ENCODE results near the gene HPSE2.

HPSE2 gene

DNA sequence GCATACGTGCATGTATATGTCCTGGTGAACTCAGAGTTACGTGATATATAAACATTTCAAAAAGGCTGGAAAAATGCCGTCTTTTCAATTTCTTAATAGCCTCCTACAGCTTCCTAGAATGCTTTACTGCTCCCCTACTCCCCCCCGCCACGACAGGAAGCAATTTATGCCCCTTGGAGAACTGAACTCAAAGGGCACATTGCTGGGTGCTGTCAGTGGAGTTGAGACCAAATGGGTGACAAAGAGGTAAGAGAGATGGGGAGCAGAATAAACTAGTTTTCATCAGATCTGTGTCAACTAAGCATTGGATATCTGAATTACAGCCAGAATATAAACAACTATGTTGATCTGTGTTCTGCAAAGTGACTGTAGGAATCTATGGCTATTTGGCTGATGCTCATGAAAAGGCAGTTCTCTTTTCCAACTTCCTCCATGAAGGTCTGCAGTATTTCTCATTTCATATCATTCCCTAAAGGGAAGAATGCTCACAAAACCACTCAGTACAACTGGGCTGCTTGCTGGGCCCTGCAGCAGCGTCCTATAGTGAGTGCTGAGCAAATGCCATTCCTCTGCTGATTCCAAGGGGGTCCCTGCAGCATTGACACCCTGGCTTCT, 617.6 kb downstream of the HPSE2 start:
- DNase-seq (ENCODE audit: low read depth), result no peak

DNA sequence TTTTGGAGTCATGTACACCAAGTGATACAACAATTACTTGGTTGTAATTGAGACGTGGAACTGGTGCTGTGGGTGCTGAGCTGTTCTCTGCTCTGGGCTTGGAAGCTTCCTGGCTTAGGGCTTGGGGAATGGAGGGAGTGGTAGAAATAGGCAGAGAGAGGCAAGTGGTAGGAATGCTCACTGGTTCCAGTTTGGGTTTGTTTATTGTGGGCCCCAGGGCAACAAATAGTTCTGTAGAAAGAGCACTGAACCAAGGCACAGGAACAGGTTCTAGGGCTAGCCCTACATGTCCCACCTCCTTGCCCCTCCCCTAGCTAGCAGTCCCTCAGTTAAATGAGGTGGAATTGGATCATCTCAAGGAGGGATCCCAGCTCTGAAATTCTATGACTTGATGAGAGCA, 622.2 kb downstream of the HPSE2 start:
- DNase-seq (ENCODE audit: low read depth), result no peak

DNA sequence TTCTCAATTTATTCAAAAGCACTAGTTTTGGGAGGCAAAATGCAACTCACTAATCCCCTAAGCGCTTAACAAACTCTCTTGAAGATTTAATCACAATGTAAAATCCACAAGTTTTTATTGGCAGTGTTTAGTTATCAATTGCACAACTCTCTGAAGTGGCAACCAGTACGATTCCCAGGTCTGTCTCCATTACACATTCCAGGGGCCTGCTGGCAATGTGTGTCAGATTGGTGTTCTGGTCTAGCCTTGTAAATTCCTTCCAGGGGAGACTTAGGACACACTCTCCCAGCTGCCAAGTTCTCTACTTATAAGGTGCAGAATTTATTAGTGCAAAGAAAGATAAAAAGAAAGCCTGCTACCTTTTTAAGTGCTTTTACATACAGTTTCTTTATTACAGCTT, 624.2 kb downstream of the HPSE2 start:
- no peak for DNase-seq (ENCODE audit: low read depth)

DNA sequence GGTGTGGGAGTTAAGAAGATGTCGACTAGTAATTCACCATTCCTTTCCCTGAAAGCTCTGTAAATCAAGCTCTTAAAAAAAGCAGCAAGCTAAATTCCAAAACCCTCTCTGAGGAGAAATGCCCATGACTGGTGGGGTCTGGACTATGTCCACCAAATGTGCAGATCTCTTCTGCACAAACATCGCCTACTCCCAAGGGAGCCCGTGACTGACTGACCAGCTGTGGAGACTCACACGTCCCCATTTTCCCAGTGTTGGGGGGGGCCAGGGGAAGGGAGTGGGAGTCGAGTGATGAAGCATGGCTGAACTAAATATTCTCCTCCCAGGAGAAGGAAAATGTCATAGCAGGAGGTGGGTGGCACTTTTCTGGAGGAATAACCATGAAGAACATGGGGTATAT, 624.8 kb downstream of the HPSE2 start:
- DNase-seq (ENCODE audit: low read depth), result no peak

DNA sequence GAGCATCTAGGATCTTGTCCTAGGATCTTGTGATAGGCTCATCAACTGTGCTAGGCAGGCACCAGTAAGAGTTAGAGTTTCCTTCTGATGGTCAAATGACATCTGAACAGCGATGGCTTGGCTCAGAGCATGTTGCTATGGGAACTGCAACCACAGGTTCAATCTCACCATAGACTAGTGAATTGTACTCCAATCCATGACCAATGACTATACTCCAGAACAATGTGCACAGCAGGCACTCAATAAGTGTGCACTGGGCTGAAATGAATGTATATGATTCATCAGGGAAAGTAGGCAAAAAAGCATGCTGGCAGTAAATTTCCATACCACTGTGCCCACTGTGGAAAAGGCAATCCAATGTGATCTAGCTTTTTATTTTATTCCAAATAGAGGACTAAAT, 625.4 kb downstream of the HPSE2 start:
- DNase-seq (ENCODE audit: low read depth), result no peak

DNA sequence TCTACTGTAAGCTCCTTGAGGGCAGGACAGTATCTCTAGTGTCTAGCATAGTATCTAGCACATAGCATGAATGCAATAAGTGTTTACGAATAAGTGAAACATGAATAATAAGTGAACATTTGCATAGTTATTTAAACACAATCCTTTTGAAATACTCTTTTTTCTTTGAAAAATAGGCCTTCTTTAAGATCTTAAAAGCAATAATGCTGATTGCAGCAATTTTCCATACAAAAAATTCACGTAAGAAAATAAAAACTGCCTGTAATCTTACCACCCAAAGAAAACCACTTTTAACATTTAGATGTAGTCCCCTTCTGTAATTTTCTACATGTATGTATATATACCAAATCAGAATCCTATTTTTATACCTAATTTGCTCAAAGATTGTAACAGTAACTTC, 626.4 kb downstream of the HPSE2 start:
- DNase-seq (ENCODE audit: low read depth), result no peak

DNA sequence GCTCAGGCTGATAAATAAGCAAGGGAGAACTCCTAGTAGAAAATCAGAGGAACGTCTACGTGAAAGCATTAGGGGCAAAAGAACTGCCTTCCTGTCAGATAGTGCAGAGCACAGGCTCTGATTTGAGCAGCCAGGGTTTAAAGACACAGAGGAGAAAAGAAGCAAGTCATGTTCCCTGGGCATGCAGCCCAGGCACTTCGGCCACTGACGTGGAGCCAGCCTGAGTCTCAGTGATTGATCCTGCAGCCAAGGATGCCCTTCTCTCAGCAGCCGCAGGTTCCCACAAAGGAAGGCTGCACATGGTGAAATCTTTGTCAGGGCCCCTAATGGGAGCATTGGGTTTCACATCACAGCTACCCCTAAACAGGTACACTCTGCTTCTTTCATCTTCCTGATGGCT, 627.2 kb downstream of the HPSE2 start:
- no peak for DNase-seq (ENCODE audit: low read depth)

DNA sequence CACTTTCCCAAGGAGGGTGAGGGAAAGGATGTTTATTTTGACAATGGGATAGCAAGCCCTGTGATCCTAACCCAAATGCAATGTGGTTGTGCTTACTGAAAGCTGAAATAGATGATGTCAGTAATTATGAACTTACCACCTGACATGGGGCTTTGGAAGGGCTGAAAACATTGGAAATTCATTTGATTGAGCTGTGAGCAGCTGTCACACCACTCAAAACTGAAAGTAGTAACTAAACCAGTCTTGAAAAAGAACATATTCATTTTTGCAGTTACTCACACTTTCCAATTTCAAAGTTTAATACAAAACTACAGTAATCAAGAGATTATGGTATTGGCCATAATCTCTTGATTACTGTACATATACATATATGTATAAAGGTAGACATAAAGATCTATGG, 633.4 kb downstream of the HPSE2 start:
- DNase-seq (ENCODE audit: low read depth), result no peak

DNA sequence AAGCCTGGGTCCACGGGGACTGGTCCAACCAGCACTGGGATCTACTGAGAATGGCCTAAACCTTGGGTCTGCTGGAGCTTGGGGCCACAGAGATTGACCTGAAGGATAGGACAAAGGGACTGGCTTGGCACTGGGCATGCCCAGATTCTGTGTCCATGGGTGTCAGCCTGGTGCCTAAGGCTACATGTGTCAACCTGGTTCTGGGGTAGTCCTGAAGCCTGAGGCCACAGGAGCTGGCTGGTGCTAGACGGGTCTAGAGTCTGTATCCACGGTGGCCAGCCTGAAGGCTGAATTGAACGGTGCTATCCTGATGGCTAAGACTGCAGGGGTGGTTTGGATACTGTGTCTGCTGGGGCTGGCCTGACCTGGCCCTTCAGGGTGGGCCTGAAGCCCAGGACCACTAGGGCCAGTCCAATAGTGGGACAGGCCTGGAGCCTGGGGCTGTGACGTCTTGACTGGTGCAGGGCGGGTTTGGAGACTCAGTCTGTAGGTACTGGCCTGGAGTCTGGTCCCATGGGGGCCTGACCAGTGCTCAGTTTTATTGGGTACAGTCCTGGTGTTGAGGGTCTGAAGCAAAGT, 636.5 kb downstream of the HPSE2 start:
- DNase-seq (ENCODE audit: low read depth), result no peak

DNA sequence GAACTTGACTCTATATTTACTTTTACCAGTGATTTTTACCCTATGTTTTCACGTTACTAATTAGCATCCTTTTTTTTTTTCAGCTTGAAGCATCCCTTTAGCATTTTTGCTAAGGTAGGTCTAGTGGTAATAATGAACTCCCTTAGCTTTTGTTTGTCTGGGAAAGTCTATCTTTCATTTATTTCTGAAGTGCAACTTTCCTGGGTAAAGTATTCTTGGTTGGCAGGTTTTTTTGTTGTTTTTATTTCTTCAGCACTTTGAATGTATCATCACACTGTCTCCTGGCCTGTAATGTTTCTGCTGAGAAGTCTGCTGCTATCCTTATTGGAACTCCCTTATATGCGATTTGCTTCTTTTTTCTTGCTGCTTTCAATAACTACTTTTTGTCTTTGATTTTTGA, 639.2 kb downstream of the HPSE2 start:
- DNase-seq (ENCODE audit: low read depth), result no peak

DNA sequence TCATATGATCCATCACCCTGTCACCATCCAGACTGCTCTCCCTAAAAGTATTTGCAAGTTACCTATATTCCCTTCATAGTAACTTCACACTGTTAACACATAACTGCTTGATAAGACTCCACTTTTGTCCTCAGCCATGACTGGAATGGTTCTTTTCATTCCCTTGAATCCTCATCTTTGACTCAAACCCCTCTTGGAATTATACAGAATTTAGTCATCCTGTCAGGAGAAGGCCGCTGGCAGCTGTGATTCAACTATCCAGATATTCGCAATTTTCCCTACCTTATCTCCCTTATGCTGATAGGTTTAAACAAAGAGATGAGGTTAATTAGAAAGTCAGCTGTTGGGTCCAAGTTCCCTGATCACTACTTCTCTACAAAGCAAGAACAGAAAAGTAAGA, 646.0 kb downstream of the HPSE2 start:
- DNase-seq (ENCODE audit: low read depth), result no peak

DNA sequence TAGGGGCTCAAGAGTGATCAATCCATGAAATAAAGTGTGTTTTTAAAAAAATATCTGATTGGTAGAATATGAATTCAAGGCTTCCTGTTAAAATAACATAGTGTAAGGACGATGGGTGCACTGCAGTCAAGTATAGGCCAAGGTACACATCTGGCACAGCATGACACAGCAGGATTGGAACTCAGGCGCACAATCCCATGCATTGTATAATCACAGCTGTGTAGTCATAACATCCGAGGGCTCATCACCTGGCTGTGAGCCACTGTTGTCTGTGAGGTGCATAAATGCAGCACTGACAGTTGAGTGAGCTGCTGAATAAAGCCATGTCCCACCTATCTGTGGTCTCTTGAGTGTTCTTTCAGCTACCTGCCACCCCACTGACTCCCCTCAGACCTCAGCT, 646.6 kb downstream of the HPSE2 start:
- no peak for DNase-seq (ENCODE audit: low read depth)

DNA sequence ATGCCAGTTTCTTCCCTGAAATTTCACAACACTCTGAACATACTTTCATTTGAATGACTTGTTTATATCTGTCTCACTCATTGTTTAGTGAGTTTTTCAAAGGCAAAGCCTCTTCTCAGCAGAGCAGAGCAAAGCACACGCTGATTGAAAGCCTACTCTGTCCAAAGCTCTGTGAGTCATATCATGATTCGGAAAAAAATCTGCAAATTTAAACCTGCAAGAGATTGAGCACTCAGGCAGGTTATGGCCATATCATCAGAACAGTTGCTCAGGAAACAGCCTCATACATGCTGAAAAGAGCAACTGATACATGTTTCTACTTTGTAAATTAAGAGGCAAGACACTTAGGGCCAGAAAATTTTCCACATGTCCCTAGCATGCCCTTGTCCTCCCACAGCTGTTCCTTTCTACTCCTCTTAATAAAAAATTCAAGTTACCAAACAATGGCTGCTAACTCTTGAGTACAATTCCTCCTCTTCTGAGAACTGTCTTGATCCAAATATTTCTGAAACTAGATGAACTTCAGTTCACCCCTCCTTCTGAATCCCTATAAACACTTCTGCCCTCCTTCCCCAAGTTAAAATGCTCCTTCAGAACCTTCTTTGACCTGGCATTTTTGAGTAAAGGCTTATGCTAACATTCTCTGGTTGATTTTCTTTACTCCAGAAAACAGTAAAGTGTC, 648.4 kb downstream of the HPSE2 start:
- DNase-seq (ENCODE audit: low read depth), result no peak

DNA sequence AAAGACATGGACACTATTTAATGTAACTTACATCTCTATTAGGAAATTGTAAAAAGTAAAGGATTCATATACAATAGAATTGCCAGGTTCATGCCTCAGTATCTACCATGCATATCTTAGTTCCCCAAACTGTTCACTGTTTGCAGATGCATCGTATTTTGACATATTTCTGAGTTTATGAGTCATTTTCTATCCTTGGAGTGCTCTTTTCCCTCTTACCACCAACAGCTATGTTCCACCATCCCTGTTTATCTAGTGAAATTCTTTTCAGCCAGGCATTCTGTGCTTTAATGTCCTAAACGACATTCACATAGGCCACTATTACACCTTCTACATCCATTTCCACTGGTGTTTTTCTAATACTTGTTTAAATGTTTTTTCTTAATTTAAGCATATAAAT, 649.6 kb downstream of the HPSE2 start:
- DNase-seq (ENCODE audit: low read depth), result no peak

DNA sequence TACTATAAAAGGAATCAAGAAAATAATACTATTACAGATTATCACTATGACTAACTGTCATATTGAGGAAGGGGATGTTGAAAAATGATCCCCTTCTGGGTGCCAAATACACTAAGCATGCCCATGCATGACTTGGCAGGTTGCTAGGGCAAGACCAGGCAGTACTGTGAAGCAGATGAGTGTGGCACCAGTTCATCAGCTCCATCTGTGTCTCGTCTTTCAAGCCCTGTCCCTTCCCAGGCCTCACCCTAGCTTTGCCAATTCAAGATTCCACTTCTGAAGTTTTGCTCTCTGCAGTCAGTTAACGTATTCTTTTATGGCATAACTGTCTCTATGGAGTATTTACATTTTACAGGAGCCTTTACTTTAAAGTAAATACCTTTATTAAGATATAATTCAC, 653.3 kb downstream of the HPSE2 start:
- DNase-seq (ENCODE audit: low read depth), result no peak

DNA sequence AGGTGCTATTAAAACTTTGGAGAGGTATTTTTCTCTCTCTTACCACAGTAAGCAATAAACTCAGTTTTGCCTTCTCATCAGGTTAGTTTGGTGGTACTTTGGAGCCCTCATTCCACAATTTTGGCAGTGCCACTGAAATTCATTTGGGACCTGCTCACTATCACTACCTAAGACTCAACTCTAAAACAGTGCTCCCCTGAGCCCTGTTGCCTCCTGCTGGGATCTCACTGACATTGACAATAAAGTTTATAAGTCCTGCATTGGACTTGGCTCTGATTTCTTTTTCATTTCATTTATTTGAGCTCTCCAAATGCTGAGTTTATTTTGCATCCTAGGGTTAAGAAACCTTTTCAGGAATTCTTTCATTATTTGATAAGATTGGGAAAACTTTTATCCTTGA, 658.1 kb downstream of the HPSE2 start:
- DNase-seq (ENCODE audit: low read depth), result no peak

DNA sequence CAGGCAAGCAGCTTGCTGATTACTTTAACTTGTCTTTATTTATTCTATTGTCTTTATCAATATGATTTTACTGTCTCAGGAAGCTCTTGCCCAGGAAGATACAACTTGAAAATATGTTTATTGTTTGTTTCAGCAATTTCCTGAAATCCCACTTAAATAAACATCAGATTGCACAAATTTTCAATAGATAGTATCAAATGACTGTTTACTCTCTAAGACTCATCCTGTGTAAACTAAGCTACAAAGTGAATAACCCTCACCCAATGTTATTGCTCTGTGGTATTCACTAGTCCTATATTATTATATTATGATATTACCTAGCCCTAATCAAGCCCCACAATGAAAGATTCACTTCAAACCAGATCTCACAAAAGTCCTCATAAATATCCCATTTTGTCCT, 658.5 kb downstream of the HPSE2 start:
- no peak for DNase-seq (ENCODE audit: low read depth)

DNA sequence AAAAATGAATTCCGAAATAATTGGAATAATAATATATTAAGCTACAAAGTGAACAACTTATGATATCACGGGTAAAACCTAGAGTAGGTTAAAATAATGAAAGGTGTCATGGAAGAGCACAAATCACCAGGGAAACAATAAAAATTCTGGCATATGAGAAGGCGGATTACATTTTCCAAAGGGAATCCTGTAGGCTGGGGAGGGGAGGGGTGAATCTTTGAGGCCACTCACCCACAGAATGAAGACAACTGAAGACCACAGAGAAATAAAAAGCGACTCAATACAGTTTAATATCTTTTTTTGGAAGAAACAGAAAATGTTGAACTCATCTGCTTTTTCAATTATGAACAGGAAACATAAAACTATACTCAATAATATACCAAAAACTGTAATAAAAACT, 659.6 kb downstream of the HPSE2 start:
- DNase-seq (ENCODE audit: low read depth), result no peak

DNA sequence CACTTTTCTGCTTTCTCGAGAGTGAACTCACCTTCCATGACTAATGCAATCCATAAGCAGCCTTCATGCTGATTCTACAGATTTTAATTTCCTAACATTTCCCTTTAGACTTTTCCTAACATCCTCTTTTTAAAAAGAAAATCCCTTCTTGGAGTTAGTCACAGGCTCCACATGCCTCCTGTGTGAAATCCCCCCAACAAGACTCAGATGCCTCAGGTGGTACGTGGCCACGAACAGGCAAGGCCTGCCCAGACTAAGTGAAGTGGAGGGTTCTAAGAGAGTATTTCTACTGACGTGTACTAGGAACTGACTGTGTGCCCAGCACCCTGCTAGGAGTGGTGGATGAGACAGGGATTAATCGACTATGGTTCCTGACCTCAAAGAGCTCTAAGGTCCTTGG, 663.1 kb downstream of the HPSE2 start:
- DNase-seq (ENCODE audit: low read depth), result no peak

DNA sequence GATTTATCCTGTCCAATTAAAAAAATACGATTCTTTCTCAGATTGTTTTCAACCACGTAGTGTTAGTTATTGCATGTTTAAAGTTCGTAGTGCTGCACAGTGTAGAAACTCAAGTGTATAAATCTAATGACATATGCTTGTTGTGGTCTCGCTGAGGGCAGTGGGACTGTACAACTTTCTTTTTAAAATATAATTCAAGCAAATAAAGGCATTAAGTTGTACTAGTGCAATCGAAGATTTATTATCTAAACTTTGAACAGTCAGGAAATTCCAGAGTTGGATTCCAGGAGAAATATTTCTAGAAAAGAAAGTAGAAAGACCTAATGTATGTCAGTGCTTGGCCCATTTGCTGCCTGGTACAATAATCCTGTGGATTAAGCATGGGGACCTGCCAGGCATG, 664.8 kb downstream of the HPSE2 start:
- no peak for DNase-seq (ENCODE audit: low read depth)

DNA sequence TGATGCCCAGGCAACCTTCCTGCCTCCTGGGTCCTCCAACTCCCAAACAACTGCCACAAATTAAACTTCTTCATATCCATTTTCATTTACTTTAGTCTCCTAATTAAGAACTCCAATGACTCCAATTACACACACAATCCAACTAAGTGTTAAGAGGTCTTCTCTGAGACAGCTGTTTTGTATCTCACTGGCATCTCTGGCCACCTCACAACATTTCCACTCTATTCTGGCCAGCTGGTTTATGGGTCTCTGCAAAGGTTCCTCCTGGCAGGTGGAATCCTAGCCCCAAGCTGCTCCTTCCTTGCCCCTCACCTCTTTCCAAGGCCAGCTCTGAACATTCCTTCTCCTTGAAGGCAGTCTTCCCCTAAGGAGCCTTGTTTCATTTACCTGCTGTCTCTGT, 665.8 kb downstream of the HPSE2 start:
- no peak for DNase-seq (ENCODE audit: low read depth)

DNA sequence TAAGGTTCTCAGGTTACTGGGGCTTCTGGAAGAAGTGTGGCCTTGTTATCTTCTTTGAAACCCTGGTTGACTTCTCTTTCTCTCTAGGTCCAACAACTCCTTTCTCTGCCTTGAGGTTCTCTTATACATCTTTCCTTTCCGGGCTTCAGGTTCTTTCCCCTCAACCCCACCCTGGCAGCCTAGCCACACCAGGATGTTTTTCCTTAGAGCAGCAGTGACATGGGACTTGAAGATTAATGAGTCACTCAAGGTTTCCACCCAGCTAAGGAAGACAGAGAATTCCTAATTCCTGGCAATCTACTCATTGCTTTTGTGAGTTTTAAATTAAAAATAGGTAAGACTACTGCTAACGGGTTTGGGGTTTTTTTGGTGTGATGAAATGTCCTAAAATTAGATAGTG, 667.1 kb downstream of the HPSE2 start:
- DNase-seq (ENCODE audit: low read depth), result no peak

DNA sequence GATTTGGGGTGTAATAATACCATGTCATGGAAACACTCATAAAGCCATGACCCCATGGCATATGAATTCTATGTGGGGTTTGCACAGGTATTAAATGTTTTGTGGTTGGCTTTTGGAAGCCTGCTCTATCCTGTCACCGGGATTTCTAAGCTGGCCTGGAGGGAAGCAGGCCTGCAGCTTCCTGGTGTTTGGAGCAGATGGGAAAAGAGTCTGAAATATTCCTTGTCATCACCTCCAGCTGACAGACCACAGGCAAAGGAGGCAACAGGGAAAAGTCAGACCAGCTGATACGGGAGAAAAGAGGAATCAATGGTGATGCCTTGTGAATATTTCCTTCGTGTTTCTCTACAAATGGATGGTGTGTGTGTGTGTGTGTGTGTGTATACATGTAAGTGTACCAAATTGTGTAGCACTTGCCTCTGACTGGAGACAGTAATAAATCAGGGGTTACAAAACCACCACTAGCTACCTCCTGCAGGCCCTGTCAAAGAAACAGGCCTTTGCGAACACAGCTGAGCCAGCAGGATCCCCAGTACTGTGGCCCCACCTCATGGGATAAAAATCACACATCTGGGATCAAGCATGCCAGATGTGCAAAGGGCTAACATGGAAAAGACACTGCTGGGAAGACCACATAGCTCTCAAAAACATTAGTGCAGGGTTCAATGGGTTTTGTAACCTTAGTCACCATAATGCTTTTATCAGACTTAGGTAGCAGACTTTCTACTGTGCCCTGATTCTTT, 668.1 kb downstream of the HPSE2 start:
- no peak for DNase-seq (ENCODE audit: low read depth)
